Caki2 (cell line): Measurements from ENCODE around the gene LEPROT. TPM values are rescaled to one million over a fixed set of nuclear protein-coding genes. Genes with fewer than 3 reads are reported as not detected.

Experiments used
- total RNA-seq: library from RNA; depleted of rRNA; stranded (reverse); fragments of >200 nt; shearing (Covaris generic); gene quantifications from 2 replicates; pipeline ENCODE4 v1.2.3, GENCODE V29; 2014; ENCODE audit warnings: low replicate concordance; rRNA removed

The LEPROT gene
- total RNA-seq, 1 experiment from 2014 or later, result 65.3 TPM

Other genes starting within 250 kb of the LEPROT start
- 9.5 and 11.4 TPM in 2 replicates for gene DNAJC6, start 111.1 kb upstream of the LEPROT start, total RNA-seq
- gene LEPR, start within 50 bp of the LEPROT start, total RNA-seq, result 12.0 and 22.8 TPM in 2 replicates